Measurements from ENCODE around the gene LMF2. TPM values are rescaled to one million over a fixed set of nuclear protein-coding genes. Genes with fewer than 3 reads are reported as not detected.

Gene LMF2
- total and polyA plus RNA-seq, 2 donors, result 23.5 to 90.2 TPM

DNA sequence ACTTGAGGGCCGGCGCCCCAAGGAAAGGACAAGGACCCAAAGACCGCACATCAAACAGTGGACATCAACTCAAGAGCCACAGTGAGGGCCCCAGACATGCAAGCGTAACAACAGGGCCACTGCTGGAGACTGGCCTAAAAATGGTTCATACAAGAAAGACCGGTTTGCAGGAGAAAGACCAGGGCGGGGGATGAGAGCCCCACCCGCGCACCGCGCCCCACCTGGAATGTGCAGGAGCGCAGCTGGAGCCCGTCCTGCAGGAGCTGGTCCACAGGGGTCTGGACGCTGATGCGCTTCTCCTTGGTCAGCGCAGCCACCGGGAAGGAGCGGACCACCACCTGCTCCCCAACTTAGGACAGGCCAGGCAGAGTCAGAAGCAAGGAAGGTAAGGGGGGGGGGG is 46.6 kb downstream of the LMF2 start:
- H3K27ac ChIP-seq (ENCODE audit: low read depth in 1 of 2, low read length in 1 of 2), result no peak overlapping the region
- H3K9me3 ChIP-seq (ENCODE audit: control insufficient read depth in 2 of 2, insufficient read depth in 1 of 2, low read length in 1 of 2), result no peaks in the 10 kb centered on the region
- no peak for DNase-seq (ENCODE audit: low read depth in 6 of 9, low spot score in 9 of 9)
- peaks cover 97 to 100% of the 10 kb centered on the region in 2 donors for H3K36me3 ChIP-seq (ENCODE audit: control insufficient read depth in 2 of 2, insufficient read depth in 2 of 2, low read length in 1 of 2)
- H3K27me3 ChIP-seq (ENCODE audit: control insufficient read depth in 2 of 2, insufficient read depth in 1 of 2, low read length in 1 of 2), result no peaks in the 10 kb centered on the region
- H3K4me1 ChIP-seq (ENCODE audit: control insufficient read depth in 2 of 2, insufficient read depth in 2 of 2, low read length in 2 of 2), result no peaks in the 10 kb centered on the region
- no peak overlapping the region for H3K4me3 ChIP-seq (ENCODE audit: low read length in 2 of 2)
- WGBS, result 96% methylated on average over 17 of the region's 17 CpGs

- Histone ChIP-seq H3K27ac (ENCODE audit: low read depth in 1 of 2, low read length in 1 of 2) (no peak overlapping the region), H3K27me3 (ENCODE audit: control insufficient read depth in 2 of 2, insufficient read depth in 1 of 2, low read length in 1 of 2) (no peaks in the 10 kb centered on the region), H3K4me3 (ENCODE audit: low read length in 2 of 2) (no peak overlapping the region), H3K36me3 (ENCODE audit: control insufficient read depth in 2 of 2, insufficient read depth in 2 of 2, low read length in 1 of 2) (peaks cover 97 to 100% of the 10 kb centered on the region in 2 donors), H3K4me1 (ENCODE audit: control insufficient read depth in 2 of 2, insufficient read depth in 2 of 2, low read length in 2 of 2) (no peaks in the 10 kb centered on the region), H3K9me3 (ENCODE audit: control insufficient read depth in 2 of 2, insufficient read depth in 1 of 2, low read length in 1 of 2) (no peaks in the 10 kb centered on the region)
- no peak for DNase-seq (ENCODE audit: low read depth in 6 of 9, low spot score in 9 of 9)
- WGBS, result 98% methylated on average over 41 of the region's 41 CpGs
Observed at GRCh38 chr22:50459496-50460140, 47.9 kb downstream of the LMF2 start.

DNA sequence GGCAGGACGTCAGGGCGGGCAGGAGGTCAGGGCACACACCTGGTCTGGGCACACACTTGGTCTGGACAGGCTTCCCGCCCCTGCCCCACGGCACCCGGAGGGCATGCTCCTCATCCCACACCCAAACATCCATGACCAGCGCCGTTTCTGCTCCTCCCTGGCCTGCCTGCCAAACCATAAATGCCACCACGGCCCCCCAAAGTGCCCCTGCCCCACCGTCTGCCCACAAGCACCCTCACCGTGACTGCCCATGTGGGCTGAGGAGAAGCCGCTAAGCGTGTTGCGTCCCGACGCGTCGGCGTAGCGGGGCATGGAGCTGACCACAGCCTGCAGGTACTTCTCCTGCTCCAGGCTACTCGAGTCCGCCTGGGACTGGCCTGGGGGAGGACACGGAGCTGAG is 48.5 kb downstream of the LMF2 start:
- Histone ChIP-seq H3K27me3 (ENCODE audit: control insufficient read depth in 2 of 2, insufficient read depth in 1 of 2, low read length in 1 of 2) (no peaks in the 10 kb centered on the region), H3K27ac (ENCODE audit: low read depth in 1 of 2, low read length in 1 of 2) (no peak overlapping the region), H3K4me1 (ENCODE audit: control insufficient read depth in 2 of 2, insufficient read depth in 2 of 2, low read length in 2 of 2) (no peaks in the 10 kb centered on the region), H3K4me3 (ENCODE audit: low read length in 2 of 2) (no peak overlapping the region), H3K36me3 (ENCODE audit: control insufficient read depth in 2 of 2, insufficient read depth in 2 of 2, low read length in 1 of 2) (peaks cover 97 to 100% of the 10 kb centered on the region in 2 donors), H3K9me3 (ENCODE audit: control insufficient read depth in 2 of 2, insufficient read depth in 1 of 2, low read length in 1 of 2) (no peaks in the 10 kb centered on the region)
- DNase-seq (ENCODE audit: low read depth in 6 of 9, low spot score in 9 of 9), result no peak
- 97% methylated on average over 22 of the region's 22 CpGs for WGBS

- WGBS, result 94% methylated on average over 34 of the region's 34 CpGs
- H3K4me3 ChIP-seq (ENCODE audit: low read length in 2 of 2), result no peak overlapping the region
- H3K27me3 ChIP-seq (ENCODE audit: control insufficient read depth in 2 of 2, insufficient read depth in 1 of 2, low read length in 1 of 2), result no peaks in the 10 kb centered on the region
- peaks cover 92% of the 10 kb centered on the region in 2 donors for H3K36me3 ChIP-seq (ENCODE audit: control insufficient read depth in 2 of 2, insufficient read depth in 2 of 2, low read length in 1 of 2)
- H3K9me3 ChIP-seq (ENCODE audit: control insufficient read depth in 2 of 2, insufficient read depth in 1 of 2, low read length in 1 of 2), result no peaks in the 10 kb centered on the region
- no peaks in the 10 kb centered on the region for H3K4me1 ChIP-seq (ENCODE audit: control insufficient read depth in 2 of 2, insufficient read depth in 2 of 2, low read length in 2 of 2)
- no peak overlapping the region for H3K27ac ChIP-seq (ENCODE audit: low read depth in 1 of 2, low read length in 1 of 2)
- no peak for DNase-seq (ENCODE audit: low read depth in 6 of 9, low spot score in 9 of 9)
Observed at GRCh38 chr22:50456466-50457234, 50.9 kb downstream of the LMF2 start.

GRCh38 chr22:50456026-50456425 is 51.5 kb downstream of the LMF2 start:
- no peaks in the 10 kb centered on the region for H3K27me3 ChIP-seq (ENCODE audit: control insufficient read depth in 2 of 2, insufficient read depth in 1 of 2, low read length in 1 of 2)
- peaks cover 90 to 92% of the 10 kb centered on the region in 2 donors for H3K36me3 ChIP-seq (ENCODE audit: control insufficient read depth in 2 of 2, insufficient read depth in 2 of 2, low read length in 1 of 2)
- DNase-seq (ENCODE audit: low read depth in 6 of 9, low spot score in 9 of 9), result no peak
- no peaks in the 10 kb centered on the region for H3K4me1 ChIP-seq (ENCODE audit: control insufficient read depth in 2 of 2, insufficient read depth in 2 of 2, low read length in 2 of 2)
- H3K9me3 ChIP-seq (ENCODE audit: control insufficient read depth in 2 of 2, insufficient read depth in 1 of 2, low read length in 1 of 2), result no peaks in the 10 kb centered on the region
- H3K4me3 ChIP-seq (ENCODE audit: low read length in 2 of 2), result no peak overlapping the region
- H3K27ac ChIP-seq (ENCODE audit: low read depth in 1 of 2, low read length in 1 of 2), result no peak overlapping the region
- WGBS, result 97% methylated on average over 11 of the region's 11 CpGs

GRCh38 chr22:50455201-50455600 is 52.3 kb downstream of the LMF2 start:
- no peaks in the 10 kb centered on the region for H3K4me1 ChIP-seq (ENCODE audit: control insufficient read depth in 2 of 2, insufficient read depth in 2 of 2, low read length in 2 of 2)
- H3K27ac ChIP-seq (ENCODE audit: low read depth in 1 of 2, low read length in 1 of 2), result no peak overlapping the region
- no peak for DNase-seq (ENCODE audit: low read depth in 6 of 9, low spot score in 9 of 9)
- WGBS, result 98% methylated on average over 18 of the region's 18 CpGs
- H3K9me3 ChIP-seq (ENCODE audit: control insufficient read depth in 2 of 2, insufficient read depth in 1 of 2, low read length in 1 of 2), result no peaks in the 10 kb centered on the region
- H3K27me3 ChIP-seq (ENCODE audit: control insufficient read depth in 2 of 2, insufficient read depth in 1 of 2, low read length in 1 of 2), result no peaks in the 10 kb centered on the region
- no peak overlapping the region for H3K4me3 ChIP-seq (ENCODE audit: low read length in 2 of 2)
- H3K36me3 ChIP-seq (ENCODE audit: control insufficient read depth in 2 of 2, insufficient read depth in 2 of 2, low read length in 1 of 2), result peaks cover 86 to 90% of the 10 kb centered on the region in 2 donors

DNA sequence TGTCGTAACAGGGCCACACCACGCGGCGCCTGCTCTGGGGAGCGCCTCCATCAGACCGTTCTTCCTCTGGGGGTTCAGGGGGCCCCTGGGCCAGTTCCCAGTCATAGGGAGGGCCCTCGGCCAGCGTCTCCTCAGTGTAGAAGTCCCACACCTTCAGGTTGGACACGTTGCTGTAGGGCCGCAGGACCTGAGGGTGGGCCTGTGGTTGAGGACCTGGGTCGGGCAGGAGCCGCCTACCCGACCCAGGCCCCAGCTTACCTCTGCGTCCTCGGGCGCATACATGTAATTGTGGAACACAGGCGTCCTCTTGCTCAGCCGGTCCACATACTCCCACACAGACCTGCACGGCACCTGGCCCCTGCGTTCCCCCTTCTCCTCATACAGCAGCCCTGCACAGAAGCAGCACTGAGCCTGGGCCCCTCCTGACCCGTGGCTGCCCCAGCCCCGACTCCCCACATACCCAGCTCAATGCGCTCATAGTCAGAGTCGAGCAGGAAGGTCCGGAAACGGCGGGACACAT is 52.9 kb downstream of the LMF2 start:
- no peak for DNase-seq (ENCODE audit: low read depth in 6 of 9, low spot score in 9 of 9)
- WGBS, result 97% methylated on average over 27 of the region's 27 CpGs

More for the DNA sequence above, 52.9 kb downstream of the LMF2 start:
- no peak overlapping the region for H3K27ac ChIP-seq (ENCODE audit: low read depth in 1 of 2, low read length in 1 of 2)
- H3K4me1 ChIP-seq (ENCODE audit: control insufficient read depth in 2 of 2, insufficient read depth in 2 of 2, low read length in 2 of 2), result peaks cover 0 to 4% of the 10 kb centered on the region in 2 donors
- H3K27me3 ChIP-seq (ENCODE audit: control insufficient read depth in 2 of 2, insufficient read depth in 1 of 2, low read length in 1 of 2), result no peaks in the 10 kb centered on the region
- no peak overlapping the region for H3K4me3 ChIP-seq (ENCODE audit: low read length in 2 of 2)
- H3K9me3 ChIP-seq (ENCODE audit: control insufficient read depth in 2 of 2, insufficient read depth in 1 of 2, low read length in 1 of 2), result no peaks in the 10 kb centered on the region
- peaks cover 86 to 90% of the 10 kb centered on the region in 2 donors for H3K36me3 ChIP-seq (ENCODE audit: control insufficient read depth in 2 of 2, insufficient read depth in 2 of 2, low read length in 1 of 2)
